AG04450 (cell line): ENCODE measurements around the gene PPP2R3C. TPM values are rescaled to one million over a fixed set of nuclear protein-coding genes. Genes with fewer than 3 reads are reported as not detected.

ENCODE experiments used
- CTCF ChIA-PET: fragments of 300-600, 350-600 bp; formaldehyde crosslinking; extraction: SDS; loops from one replicate; lab custom pipeline; 2022; ENCODE audit warnings: antibody characterized with exemption, inconsistent platforms; lab: Charles Lee
- POLR2A ChIA-PET: fragments of 350-600 bp; formaldehyde crosslinking; extraction: SDS; loops from one replicate; lab custom pipeline; 2021; ENCODE audit warnings: antibody characterized with exemption, inconsistent platforms; lab: Yijun Ruan, JAX
- DNase-seq: peaks from one replicate; pipeline ENCODE4 v3.0.0-alpha.2; 2011; ENCODE audit warnings: low read depth, low spot score
- H3K27ac ChIP-seq: one replicate; pipeline ENCODE4 v1.5.1; 2012; ENCODE audit warnings: low read depth, low read length, control low read depth
- H3K27me3 ChIP-seq: one replicate; pipeline ENCODE4 v1.6.0; 2012; ENCODE audit warnings: low read length; ENCODE audit not compliant: control insufficient read depth, insufficient read depth
- H3K4me3 ChIP-seq: 2 replicates; pipeline ENCODE4 v1.5.1; 2011; ENCODE audit warnings: mild to moderate bottlenecking, low read depth, low read length, control low read depth
- H3K9me3 ChIP-seq: 2 replicates; pipeline ENCODE4 v1.5.1; 2012; ENCODE audit warnings: low read length; ENCODE audit not compliant: control insufficient read depth, insufficient read depth
- polyA minus RNA-seq: library from RNA; depleted of rRNA, polyadenylated mRNA; stranded (reverse); fragments of >200 nt; gene quantifications from 2 replicates; pipeline ENCODE4 v1.2.3, GENCODE V29; 2011; rRNA and poly(A)+ RNA removed
- polyA plus RNA-seq: library from polyadenylated mRNA; depleted of rRNA; stranded (reverse); fragments of >200 nt; gene quantifications from 2 replicates; pipeline ENCODE4 v1.2.3, GENCODE V29; 2011; rRNA removed
- TF ChIP-seq, protein P1 (sequence below): IDR thresholded peaks from 2 replicates; pipeline ENCODE4 v1.5.1; 2011; ENCODE audit warnings: low read depth, low read length, control low read depth, inconsistent platforms

Gene PPP2R3C
- polyA plus RNA-seq (30.8 and 43.7 TPM in 2 replicates), polyA minus RNA-seq (7.1 and 12.3 TPM in 2 replicates)

DNA sequence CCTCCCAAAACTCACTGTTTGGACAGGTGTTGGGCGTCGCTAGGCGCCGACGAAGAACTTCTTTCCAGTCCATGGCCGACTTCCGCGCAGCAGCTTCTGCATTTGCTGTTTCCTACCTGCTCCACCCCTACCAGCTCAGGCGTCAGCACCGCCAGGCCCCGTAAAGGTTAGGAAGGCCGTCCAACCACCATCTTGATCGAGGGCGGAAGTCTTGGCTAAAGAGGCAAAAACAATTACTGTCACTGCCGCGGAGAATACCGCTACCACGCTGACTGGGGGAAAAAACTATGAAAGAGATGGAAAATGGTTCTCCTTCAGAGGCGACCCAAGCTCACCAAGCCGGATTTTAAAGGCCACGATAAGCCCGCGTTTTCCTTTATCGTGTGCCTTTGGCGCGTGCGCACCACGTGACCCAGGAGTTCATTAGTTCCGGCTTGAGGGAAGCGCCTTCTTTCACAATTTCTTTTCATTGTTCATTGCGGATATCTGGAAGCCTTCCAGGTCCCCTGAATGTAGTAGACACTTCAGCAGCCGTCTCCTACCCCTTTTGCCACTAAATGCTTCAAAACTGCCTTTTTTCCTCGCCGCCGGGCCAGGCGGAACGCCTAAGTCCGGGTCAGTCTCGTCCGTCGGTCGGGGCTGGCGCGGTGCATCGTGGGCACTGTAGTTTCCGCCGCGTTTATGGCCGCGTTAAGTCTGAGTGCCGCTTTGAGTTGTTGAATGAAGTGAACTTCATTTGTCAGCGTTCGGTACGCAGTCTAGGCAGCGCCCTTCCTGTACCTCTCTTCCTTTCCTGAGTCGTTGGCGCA lies at the start of gene PPP2R3C, which contains the start of gene PRORP:
Gene PPP2R3C, minus strand, starts transcription at position 104 of the 809 bp plus-strand sequence. Its CDS starts 31 bp downstream, at position 73.
Gene PRORP, plus strand, starts transcription at position 666 of the 809 bp plus-strand sequence. CDS start 694 bp downstream, outside the sequence.
- TF ChIP-seq, protein P1, sequence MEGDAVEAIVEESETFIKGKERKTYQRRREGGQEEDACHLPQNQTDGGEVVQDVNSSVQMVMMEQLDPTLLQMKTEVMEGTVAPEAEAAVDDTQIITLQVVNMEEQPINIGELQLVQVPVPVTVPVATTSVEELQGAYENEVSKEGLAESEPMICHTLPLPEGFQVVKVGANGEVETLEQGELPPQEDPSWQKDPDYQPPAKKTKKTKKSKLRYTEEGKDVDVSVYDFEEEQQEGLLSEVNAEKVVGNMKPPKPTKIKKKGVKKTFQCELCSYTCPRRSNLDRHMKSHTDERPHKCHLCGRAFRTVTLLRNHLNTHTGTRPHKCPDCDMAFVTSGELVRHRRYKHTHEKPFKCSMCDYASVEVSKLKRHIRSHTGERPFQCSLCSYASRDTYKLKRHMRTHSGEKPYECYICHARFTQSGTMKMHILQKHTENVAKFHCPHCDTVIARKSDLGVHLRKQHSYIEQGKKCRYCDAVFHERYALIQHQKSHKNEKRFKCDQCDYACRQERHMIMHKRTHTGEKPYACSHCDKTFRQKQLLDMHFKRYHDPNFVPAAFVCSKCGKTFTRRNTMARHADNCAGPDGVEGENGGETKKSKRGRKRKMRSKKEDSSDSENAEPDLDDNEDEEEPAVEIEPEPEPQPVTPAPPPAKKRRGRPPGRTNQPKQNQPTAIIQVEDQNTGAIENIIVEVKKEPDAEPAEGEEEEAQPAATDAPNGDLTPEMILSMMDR, result no peak
- peak; percentile 76 for DNase-seq
- ChIA-PET POLR2A (interaction anchor here (0.5 to 1.6 kb wide), 7 partner anchors 25 to 508 kb away, joined by 3 to 9 read pairs (median 4); partner anchors contain the start of gene NFKBIA), CTCF (interaction anchor here (0.7 to 1.7 kb wide), 2 partner anchors 18 to 300 kb away, joined by 4 to 7 read pairs; no protein-coding TSS in a partner anchor)
- Histone ChIP-seq H3K4me3 (peak within 1 kb of the TSS; percentile 73), H3K27me3 (no peaks in the 10 kb centered on the region), H3K27ac (peak within 1 kb of the TSS; percentile 98), H3K9me3 (no peaks in the 10 kb centered on the region; the same call in 1 of the 2 replicates)

- TF ChIP-seq, protein P1, result no peak
- Histone ChIP-seq H3K27me3 (no peaks in the 10 kb centered on the region), H3K4me3 (no peak overlapping the region), H3K9me3 (no peaks in the 10 kb centered on the region), H3K27ac (no peak overlapping the region)
- no peak for DNase-seq
- ChIA-PET CTCF (no interaction called here), POLR2A (no interaction called here)
Measured at GRCh38 chr14:35167496-35167895, 45.7 kb upstream of the PPP2R3C start.

- ChIA-PET CTCF (interaction anchor here (0.6 kb wide), 1 partner anchor 50 kb away, joined by 3 read pairs; no protein-coding TSS in a partner anchor), POLR2A (no interaction called here)
- no peak for DNase-seq
- Histone ChIP-seq H3K9me3 (no peaks in the 10 kb centered on the region), H3K27ac (no peak overlapping the region), H3K27me3 (no peaks in the 10 kb centered on the region), H3K4me3 (no peak overlapping the region)
- TF ChIP-seq, protein P1, result no peak
Measured at GRCh38 chr14:35164849-35165248, 43.1 kb upstream of the PPP2R3C start.

DNA sequence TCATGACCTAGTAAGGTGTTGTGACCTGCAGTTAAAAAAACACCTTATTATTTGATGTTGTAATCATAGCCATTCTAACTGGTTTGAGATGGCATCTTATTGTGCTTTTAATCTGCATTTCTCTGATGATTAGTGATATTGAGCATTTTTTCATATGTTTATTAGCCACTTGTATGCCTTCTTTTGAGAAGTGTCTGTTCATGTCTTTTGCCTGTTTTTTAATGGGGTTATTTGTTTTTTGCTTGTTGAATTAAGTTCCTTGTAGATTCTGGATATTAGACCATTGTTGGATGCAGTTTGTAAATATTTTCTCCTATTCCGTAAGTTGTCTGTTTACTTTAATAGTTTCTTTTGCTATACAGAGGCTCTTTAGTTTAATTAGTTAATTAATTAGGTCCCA lies 41.6 kb upstream of the PPP2R3C start:
- POLR2A ChIA-PET, result no interaction called here
- H3K27me3 ChIP-seq, result no peaks in the 10 kb centered on the region
- TF ChIP-seq, protein P1, result no peak

More for the DNA sequence above, 41.6 kb upstream of the PPP2R3C start:
- no peaks in the 10 kb centered on the region for H3K9me3 ChIP-seq
- no peak overlapping the region for H3K27ac ChIP-seq
- no peak overlapping the region for H3K4me3 ChIP-seq
- CTCF ChIA-PET, result interaction anchor here (1.2 to 2.1 kb wide), 2 partner anchors 52 to 250 kb away, joined by 3 to 10 read pairs; no protein-coding TSS in a partner anchor
- DNase-seq, result no peak
